Fibroblast of peridontal ligament (primary cell): ENCODE data around the gene TRPM5.
A peak's percentile ranks its signal among the peaks of the same experiment; 100 is the strongest.
"Not testable (repeated sequence)": the region's sequence is repeated elsewhere in the genome, so short reads cannot be mapped to it uniquely, and the experiment has no call there.

Source experiments
- DNase-seq: peaks from one replicate; pipeline ENCODE4 v3.0.0-alpha.2; 2010; ENCODE audit errors: extremely low read depth

TRPM5 gene, protein sequence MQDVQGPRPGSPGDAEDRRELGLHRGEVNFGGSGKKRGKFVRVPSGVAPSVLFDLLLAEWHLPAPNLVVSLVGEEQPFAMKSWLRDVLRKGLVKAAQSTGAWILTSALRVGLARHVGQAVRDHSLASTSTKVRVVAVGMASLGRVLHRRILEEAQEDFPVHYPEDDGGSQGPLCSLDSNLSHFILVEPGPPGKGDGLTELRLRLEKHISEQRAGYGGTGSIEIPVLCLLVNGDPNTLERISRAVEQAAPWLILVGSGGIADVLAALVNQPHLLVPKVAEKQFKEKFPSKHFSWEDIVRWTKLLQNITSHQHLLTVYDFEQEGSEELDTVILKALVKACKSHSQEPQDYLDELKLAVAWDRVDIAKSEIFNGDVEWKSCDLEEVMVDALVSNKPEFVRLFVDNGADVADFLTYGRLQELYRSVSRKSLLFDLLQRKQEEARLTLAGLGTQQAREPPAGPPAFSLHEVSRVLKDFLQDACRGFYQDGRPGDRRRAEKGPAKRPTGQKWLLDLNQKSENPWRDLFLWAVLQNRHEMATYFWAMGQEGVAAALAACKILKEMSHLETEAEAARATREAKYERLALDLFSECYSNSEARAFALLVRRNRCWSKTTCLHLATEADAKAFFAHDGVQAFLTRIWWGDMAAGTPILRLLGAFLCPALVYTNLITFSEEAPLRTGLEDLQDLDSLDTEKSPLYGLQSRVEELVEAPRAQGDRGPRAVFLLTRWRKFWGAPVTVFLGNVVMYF (N-terminal part only)

DNA sequence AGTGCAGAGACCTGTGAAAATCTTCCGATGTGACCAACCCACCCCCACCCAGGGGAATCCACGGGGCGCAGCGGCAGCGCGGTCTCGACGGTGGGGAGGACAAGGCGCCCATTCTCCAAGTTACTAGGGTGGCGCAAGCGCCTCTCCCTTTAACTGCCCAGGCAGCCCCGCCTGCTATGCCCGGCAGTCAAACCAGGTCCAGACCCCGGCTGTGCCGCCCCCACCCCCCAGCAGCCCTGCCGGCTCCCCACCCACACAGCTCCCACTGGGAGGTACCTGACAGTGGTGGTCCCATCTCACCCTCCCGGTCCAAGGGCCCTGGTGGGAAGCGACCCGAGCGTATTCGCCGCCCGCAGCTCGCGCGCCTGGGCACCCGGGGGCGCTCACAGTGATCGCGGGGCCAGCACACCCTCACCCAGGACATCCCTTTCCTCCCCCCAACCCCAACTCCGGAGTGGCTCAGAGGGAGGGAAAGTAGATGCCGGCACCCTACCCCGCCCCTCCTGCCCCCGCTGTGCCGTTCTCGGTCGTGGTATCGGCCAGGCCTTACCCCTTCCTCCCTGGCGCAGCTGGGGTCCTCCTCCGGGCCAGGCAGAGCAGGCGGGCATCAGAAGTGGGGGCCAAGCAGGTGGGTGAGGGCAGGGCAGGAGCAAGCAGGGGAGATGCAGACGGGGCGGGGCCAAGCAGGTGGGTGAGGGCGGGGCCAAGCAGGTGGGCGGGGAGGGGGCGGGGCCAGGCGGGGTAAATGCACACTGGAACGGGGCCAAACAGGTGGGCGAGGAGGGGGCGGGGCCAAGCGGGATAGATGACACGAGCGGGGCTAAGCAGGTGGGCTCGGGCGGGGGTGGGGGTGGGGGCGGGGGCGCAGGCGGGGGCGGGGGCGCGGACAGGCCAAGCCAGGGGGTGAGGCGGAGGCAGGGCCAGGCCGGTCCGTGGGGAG is at the start of gene TRPM5:
Gene TRPM5 (minus strand): TSS at position 634 of the 940 bp plus-strand sequence. CDS start 21,478 bp downstream, outside the sequence.
- no peak for DNase-seq

DNA sequence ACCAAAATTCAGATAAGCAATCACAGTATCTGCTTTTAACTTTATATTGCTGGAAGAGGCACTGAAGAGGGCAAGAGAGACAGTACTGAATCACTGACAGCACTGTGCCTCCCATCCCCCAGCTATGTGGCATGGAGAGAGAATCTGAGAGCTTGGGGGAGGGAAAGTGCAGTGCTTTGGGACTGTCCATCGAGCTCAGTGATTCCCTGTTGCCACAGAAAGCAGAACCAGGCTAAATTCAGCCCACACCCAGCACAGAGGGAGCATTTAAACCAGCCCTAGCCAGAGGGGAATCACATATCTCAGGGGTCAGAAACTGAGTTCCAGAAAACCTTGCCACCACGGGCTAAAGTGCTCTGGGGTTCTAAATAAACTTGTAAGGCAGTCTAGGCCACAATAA is 44.8 kb upstream of the TRPM5 start:
- DNase-seq, result no peak

DNA sequence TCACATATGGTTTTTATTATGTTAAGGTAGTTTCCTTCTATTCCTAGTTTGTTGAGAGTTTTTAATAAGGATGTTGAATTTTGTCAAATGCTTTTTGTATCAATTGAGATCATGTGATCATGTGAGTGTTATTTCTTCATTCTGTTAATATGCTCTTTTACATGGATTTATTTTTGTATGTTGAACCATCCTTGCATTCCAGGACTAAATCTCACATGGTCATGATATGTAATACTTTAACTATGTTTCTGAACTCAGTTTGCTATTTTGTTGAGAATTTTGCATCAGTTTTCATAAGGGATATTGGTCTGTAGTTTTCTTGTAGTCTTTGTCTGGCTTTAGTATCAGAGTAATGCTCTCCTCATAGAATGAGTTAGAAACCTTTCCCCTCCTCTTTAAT is 43.7 kb upstream of the TRPM5 start:
- peak; percentile 2 for DNase-seq

DNA sequence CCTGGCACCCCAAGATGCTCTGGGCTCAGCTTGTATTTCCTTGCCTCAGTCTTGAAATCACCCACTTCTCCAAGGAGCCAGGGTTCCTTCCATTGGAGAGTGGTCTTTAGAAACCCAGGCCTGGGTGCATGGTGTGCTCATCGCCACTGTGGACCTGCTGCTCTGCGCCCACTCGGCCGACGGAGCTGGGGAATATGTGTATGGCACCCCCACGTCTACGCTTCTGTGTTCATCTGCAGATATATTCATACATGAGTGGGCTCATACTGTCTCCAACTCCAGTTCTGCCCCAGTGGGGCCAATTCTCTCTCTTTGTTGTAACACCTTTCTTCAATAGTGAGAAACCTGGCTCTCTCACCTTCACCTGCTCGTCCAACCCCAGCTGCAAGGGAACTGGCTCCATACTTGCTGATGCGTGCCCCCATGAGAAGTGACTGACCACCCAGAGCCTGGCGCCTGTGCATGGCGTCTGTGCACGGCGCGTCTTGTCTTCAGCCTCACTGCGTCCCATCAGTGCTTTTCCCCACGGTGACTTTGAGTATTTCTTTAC is 40.3 kb upstream of the TRPM5 start:
- DNase-seq, result no peak

DNA sequence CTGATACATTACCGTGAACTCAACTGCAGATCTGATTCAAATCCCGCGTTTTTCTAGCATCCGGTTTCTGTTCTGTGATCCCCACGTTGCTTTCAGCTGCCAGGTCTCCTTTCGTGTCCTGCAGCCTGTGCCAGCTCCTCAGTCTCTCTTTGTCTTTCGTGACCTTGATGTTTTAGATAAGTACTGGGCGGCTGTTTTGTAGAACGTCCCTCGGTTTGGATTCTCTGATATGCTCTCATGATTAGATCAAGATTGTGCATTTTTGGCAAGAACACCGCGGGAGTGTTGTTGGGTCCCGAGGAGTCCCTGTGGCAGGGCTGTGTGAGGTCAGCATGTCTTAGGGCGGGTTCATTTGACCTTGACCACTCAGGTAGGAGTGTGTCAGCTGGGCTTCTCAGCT is 39.1 kb upstream of the TRPM5 start:
- DNase-seq, result no peak

DNA sequence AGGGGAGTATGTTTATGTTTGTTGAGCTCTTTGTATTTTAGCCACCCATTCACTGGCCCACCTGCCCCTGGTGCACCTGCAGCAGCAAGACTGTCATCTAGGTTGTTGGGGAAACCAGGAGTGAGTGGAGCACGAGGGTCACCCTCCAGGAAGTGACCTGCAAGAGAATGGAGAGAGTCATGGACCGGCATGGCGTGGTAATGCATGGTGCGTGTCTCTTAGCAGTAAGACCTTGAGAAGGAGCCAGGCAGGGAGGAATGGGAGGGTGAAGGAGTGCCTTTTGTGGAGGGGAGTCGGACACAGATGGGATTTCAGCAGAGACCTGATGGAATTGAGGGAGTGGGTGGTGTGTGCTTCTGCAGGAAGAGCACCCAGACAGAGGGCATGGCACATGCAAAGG is 38.4 kb upstream of the TRPM5 start:
- DNase-seq, result no peak

DNA sequence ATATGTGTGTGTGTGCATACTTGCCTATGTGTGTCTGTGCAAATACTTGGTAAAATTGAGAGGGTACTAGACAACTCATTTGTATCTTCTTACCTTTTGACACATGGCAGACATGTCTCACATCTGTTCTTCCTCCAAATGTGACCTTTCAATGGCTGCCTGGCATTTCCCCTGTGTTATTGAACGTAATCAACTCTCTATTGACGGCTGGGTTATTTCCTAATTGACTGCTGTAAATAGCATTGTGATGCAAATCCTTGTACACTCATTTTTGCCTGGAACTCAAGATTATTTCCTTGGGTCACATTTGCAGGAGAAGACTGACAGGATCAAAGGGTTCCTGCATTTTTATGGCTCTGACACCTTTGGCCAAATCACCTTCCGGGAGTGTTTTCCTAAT is 37.9 kb upstream of the TRPM5 start:
- DNase-seq, result no peak

DNA sequence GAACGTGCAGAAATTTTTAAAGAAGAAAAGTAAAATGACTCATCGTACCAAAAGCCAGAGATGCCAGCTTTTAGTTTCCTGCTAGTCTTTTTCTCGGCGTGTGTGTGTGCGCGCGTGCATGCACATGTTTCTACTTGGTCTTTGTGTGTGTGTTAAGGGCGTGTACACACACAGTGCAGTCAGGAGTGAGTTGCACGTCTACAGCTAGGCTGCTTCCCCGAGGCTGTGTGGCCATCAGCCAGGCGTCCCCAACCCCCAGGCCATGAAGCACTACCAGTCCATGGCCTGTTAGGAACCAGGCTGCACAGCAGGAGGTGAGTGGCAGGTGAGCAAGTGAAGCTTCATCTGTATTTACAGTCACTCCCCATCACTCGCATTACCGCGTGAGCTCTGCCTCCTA is 36.9 kb upstream of the TRPM5 start:
- DNase-seq, result no peak

DNA sequence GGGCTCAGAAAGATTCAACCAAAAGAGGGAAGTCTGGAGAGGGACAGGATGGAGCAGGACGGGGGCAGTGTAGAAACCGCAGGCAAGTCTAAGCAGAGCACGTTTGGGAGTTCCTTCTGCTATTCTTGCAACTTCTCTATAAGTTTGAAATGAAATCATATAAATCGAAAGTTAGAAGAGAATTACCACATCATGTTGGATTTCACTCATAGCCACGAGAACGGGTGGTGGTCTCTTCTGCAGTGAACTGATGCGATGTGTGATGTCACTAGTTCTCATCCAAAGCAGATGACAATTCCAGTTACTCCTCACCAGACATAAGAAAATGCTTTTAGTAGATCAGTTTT is 36.5 kb upstream of the TRPM5 start:
- no peak for DNase-seq

DNA sequence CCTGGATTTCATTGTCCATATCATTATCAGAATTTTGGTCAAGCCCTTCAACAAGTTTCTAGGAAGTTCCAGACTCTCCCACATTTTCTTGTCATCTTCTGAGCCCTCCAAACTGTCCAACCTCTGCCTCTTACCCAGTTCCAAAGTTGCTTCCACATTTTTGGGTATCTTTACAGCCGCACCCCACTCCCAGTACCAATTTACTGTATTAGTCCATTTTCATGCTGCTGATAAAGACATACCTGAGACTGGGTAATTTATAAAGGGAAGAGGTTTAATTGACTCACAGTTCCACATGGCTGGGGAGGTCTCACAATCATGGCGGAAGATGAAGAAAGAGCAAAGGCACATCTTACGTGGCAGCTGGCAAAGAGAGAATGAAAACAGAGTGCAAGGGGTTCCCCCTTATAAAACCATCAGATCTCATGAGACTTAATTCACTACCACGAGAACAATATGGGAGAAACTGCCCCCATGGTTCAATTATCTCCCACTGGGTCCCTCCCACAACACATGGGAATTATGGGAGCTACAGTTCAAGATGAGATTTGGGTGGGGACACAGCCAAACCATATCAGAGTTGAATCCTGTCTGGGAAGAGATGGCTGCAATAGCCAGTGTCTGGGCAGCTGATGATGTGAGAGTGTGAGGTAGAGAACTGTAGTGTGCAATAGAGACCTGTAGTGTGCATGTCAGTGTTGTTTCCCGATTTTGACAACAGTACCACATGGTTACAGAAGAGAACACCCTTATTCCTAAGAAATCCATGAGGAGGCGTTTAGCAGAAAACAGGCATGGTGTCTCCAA is 36.0 kb upstream of the TRPM5 start:
- not testable (repeated sequence) for DNase-seq

DNA sequence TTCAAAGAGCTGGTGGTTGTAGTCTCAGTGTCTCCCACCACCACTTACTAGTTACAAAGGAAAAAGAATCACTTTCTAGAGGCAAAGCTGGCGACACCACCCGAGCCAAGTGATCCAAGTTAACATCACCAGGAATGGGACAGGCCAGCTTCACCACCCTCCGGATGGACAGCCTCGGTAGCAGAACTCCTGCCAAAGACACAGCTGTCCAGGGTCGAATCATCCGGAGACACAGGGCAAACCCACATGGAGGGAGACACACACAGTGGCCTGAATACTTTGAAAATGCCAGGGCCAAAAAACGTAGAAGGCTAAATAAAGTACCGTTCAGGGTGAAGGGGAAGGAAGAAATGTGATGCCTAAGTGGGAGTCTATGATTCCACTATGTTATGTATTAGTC is 33.6 kb upstream of the TRPM5 start:
- no peak for DNase-seq

DNA sequence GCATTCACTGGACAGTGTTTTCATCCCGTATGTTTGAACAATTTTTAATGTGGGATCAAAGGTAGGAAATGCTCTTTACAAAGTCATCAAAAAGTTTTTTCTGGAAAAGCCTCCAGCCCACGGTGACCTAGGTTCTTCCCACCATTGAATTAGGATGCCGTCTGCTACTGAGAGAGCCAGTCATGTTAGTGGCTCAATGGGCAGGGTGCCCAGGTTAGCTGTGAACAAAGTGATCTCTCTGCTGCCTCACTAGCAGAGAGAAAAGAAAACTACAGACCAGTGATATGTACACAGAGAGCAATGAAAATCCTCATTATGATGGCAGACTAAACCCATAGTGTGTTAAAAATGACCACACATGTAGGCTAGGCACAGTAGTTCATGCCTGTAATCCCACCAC is 32.9 kb upstream of the TRPM5 start:
- DNase-seq, result no peak

DNA sequence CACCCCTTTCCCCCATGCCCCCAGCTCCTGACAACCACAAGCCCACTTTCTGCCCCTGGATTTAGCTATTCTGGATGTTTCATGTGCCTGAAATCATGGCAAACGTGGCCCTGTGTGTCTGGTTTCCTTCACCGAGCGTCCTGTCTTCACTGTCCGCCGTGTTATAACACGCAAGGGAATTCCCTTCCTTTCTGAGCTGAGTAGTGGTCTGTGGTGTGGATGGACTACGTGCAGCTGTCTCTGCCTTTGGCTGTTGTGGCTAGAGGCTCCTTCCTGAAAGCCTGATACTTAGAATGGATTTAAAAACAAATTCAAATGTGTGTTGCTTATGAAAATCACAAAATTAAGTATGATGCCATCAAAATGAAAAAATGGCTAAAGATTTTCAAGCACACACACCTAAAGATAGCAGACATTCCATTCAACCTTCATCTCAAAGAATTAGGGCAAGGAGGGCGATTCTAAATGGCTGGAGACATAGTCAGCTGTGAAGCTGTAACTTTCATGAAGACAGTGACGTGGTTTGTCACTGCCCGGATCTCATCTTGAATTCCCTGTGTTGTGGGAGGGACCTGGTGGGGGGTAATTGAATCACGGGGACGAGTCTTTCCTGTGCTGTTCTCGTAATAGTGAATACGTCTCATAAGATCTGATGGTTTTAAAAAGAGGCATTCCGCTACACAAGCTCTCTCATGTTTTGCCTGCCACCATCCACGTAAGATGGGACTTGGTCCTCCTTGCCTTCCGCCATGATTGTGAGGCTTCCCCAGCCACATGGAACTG is 31.0 kb upstream of the TRPM5 start:
- DNase-seq, result no peak

DNA sequence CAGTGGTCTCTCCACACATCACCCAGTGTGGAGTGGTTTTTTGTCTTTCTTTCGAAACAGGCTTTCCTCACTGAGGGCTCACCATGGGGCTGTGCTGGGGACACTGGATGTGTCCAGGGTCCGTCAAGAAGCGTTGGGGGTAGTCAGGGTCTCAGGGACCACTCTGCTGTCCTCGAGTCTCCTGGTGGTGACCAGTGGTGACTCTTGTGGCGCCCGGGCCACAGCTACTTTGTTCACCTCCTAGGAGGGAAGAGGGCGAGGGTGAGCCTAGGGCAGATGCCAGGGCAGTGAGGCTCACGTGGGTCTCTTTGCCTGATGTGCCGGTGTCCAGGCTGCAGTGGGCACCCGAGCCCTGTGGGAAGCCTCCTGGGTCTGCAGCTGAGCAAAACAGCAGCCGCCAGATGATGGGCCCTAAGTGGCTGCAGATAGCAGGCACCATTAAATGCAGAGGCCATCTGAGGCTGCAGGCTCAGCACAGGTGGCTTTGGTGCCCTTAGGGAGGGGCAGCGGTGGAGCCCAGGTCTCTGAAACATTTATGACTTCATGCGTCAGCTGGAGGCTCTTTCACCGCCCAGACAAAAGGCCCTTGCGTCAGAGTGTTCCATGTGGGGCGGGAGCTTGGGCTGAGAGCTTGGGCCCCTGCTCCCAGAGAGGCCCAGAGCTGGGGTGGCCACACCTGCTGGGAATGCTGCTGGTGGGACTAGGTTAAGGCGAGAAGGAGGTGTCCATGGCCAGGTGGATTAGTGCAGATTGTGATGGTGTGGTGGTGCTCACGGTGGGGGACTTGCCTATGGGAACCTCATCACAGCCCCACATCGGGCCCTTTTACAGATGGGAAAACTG is 30.0 kb upstream of the TRPM5 start:
- DNase-seq, result no peak

DNA sequence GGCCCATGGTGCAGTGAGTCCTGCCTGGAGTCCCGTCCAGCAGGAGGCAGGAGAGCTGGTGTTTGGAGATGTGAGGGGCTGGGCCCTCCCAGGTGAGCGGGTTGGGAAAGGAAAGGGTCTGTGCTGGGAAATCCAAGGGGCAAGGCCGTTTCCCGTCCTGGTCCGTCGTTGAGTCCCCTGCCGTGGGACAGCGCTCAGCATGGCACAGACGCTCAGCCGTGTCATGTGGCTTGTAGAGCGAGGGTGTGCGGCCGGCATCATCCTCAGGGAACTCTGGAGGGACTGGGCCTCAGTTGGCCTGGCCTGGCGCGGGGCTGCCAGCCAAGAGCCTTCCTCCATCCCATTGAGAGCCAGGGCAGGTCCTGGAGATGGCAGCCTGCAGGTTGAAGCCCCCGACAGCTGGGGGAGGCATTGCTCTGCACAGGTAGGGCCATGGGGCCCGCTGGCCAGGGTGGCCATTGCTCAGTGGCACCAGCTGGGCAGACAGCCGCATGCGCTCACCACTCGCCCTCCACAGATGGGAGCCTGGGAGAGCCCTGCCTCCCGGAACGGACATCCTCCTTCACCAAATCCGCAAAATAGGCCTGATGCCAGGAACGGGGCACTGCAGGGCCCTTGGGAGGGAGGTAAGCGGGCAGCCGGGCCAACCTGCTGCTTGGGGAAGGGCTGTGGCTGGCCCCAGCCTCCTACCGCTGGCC is 29.2 kb upstream of the TRPM5 start:
- DNase-seq, result no peak

DNA sequence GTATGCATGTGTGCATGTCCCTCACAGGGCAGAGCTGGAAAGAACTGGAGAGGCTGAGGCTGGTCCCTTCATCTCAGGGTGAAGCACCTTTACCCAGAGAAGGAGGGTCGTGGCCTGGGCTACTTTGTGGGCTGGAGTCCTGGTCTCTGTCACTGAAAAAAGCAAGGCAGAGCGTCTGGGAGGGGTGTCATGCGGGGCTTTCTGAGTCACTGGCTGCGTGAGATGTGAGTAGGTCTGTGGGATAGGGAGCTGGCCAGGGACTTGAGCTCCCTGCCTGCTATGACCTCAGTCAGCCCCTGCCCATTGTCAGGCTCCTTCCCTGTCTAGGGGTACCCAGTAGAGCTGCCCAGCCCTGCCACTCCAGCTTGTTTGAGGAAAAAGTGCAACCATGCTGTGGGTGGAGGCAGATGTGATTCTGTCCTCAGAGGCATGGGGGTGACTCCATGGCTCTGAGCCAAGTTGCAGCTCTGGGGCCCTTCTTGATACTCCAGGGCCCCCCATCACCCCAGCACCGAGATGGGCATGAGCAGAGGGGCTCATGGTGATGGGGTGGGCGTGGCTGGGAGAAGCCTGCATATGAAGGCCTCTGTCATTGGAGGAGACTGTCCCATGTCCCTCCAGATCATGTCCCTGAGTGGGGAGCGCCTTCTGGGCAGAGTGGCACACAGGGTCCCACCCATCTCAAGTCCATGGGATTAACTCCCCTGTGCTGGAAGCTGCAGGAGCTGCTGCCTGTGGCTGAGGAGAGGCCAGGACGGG is 28.3 kb upstream of the TRPM5 start:
- no peak for DNase-seq

DNA sequence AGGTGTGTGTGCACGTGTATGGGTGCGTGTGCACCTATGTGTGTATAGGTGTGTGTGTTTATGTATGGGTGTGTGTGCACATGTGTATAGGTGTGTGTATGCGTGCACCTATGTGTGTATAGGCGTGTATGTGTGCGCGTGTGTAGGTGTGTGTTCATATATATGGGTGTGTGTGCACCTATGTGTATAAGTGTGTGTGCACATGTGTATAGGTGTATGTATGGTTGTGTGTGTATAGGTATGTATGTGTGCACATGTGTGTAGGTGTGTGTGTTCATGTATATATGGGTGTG is 27.4 kb upstream of the TRPM5 start:
- no peak for DNase-seq
